ENCODE data around the gene KLHL34. TPM values are rescaled to one million over a fixed set of nuclear protein-coding genes. Genes with fewer than 3 reads are reported as not detected.

KLHL34 gene
- total and polyA plus RNA-seq, 11 donors: 3.3 to 12.3 (median 5.0) TPM

- Histone ChIP-seq H3K27me3 (peaks cover 0 to 3% (median 0%) of the 10 kb centered on the region in 9 donors), H3K9me3 (peaks cover 0 to 7% (median 0%) of the 10 kb centered on the region in 12 donors), H3K36me3 (no peaks in the 10 kb centered on the region), H3K4me1 (no peaks in the 10 kb centered on the region), H3K4me3 (no peak overlapping the region), H3K27ac (no peak overlapping the region)
- intact Hi-C loops (cut with DNase I): no loop called here
- 55 to 72% (median 57%) methylated on average over 2 of the region's 2 CpGs for WGBS, 4 donors
- no peak for TF ChIP-seq POLR2A (IDR thresholded peaks at IDR 0.05)
- TF ChIP-seq, protein P1, sequence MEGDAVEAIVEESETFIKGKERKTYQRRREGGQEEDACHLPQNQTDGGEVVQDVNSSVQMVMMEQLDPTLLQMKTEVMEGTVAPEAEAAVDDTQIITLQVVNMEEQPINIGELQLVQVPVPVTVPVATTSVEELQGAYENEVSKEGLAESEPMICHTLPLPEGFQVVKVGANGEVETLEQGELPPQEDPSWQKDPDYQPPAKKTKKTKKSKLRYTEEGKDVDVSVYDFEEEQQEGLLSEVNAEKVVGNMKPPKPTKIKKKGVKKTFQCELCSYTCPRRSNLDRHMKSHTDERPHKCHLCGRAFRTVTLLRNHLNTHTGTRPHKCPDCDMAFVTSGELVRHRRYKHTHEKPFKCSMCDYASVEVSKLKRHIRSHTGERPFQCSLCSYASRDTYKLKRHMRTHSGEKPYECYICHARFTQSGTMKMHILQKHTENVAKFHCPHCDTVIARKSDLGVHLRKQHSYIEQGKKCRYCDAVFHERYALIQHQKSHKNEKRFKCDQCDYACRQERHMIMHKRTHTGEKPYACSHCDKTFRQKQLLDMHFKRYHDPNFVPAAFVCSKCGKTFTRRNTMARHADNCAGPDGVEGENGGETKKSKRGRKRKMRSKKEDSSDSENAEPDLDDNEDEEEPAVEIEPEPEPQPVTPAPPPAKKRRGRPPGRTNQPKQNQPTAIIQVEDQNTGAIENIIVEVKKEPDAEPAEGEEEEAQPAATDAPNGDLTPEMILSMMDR (IDR thresholded peaks at IDR 0.05): no peak
- no peak for ATAC-seq
- DNase-seq: no peak
Observed at GRCh38 chrX:21632027-21632426, 26.1 kb downstream of the KLHL34 start.

- H3K4me1 ChIP-seq: no peaks in the 10 kb centered on the region
- H3K9me3 ChIP-seq: peaks cover 0 to 7% (median 0%) of the 10 kb centered on the region in 12 donors
- intact Hi-C loops (cut with DNase I): no loop called here
- no peaks in the 10 kb centered on the region for H3K36me3 ChIP-seq
- DNase-seq (no peak), ATAC-seq (no peak)
- H3K4me3 ChIP-seq: no peak overlapping the region
- H3K27ac ChIP-seq: no peak overlapping the region
- no peaks in the 10 kb centered on the region for H3K27me3 ChIP-seq
- TF ChIP-seq, protein P1 (IDR thresholded peaks at IDR 0.05): no peak
- no peak for TF ChIP-seq POLR2A (IDR thresholded peaks at IDR 0.05)
Observed at GRCh38 chrX:21623778-21624501, 34.2 kb downstream of the KLHL34 start.

GRCh38 chrX:21620234-21620633 lies 37.9 kb downstream of the KLHL34 start:
- H3K27ac ChIP-seq: no peak overlapping the region
- ATAC-seq (no peak), DNase-seq (no peak)
- H3K36me3 ChIP-seq: no peaks in the 10 kb centered on the region
- intact Hi-C loops (cut with DNase I): no loop called here
- 73 to 94% (median 85%) methylated on average over 2 of the region's 2 CpGs for WGBS, 4 donors
- H3K4me3 ChIP-seq: no peak overlapping the region
- no peaks in the 10 kb centered on the region for H3K4me1 ChIP-seq
- H3K9me3 ChIP-seq: no peaks in the 10 kb centered on the region
- H3K27me3 ChIP-seq: no peaks in the 10 kb centered on the region
- no peak for TF ChIP-seq POLR2A (IDR thresholded peaks at IDR 0.05)
- TF ChIP-seq, protein P1 (IDR thresholded peaks at IDR 0.05): no peak

DNA sequence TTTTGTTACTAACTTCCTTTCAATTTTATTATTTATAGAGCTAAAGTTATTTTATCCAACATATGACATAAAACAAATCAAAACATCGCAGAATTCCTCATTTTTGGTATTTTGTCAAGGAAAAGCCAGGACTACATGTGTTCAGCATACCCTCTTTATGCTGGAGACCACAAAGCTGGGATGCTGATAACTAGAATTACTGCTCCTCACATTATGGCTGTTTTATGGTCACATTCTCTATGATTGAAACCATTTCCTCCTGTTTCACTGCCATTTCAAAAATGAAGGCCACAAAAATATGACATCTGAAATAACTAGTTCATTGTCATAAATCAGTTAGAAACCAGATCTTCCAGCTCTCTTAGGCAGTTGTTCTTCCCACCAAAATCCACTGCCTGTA lies 41.7 kb downstream of the KLHL34 start:
- 33 to 75% (median 59%) methylated on average over 1 of the region's 1 CpG for WGBS, 4 donors
- Histone ChIP-seq H3K27me3 (no peaks in the 10 kb centered on the region), H3K27ac (no peak overlapping the region), H3K36me3 (no peaks in the 10 kb centered on the region), H3K9me3 (no peaks in the 10 kb centered on the region), H3K4me1 (no peaks in the 10 kb centered on the region), H3K4me3 (no peak overlapping the region)
- intact Hi-C loops (cut with DNase I): no loop called here
- DNase-seq (no peak), ATAC-seq (no peak)
- TF ChIP-seq, protein P1 (IDR thresholded peaks at IDR 0.05): no peak
- no peak for TF ChIP-seq POLR2A (IDR thresholded peaks at IDR 0.05)
